SK-N-SH treated with all-trans-retinoic acid at 6 μM for 48 hours (cell line): ENCODE measurements around the gene NAE1.

ENCODE experiments used
- SNAI2 ChIP-seq: fragments of 250-450 bp; sonication (Bioruptor Pico); IDR thresholded peaks from 2 replicates; pipeline ENCODE4 v1.5.0; 2020; ENCODE audit warnings: mild to moderate bottlenecking, moderate library complexity
- TF ChIP-seq, protein P1 (sequence below): fragments of 250-450 bp; sonication (Bioruptor Pico); IDR thresholded peaks from 2 replicates; pipeline ENCODE4 v1.8.0; 2020; ENCODE audit warnings: mild to moderate bottlenecking, moderate library complexity, borderline replicate concordance

GRCh38 chr16:66878067-66878466, 47.3 kb upstream of the NAE1 start:
- TF ChIP-seq, protein P1, sequence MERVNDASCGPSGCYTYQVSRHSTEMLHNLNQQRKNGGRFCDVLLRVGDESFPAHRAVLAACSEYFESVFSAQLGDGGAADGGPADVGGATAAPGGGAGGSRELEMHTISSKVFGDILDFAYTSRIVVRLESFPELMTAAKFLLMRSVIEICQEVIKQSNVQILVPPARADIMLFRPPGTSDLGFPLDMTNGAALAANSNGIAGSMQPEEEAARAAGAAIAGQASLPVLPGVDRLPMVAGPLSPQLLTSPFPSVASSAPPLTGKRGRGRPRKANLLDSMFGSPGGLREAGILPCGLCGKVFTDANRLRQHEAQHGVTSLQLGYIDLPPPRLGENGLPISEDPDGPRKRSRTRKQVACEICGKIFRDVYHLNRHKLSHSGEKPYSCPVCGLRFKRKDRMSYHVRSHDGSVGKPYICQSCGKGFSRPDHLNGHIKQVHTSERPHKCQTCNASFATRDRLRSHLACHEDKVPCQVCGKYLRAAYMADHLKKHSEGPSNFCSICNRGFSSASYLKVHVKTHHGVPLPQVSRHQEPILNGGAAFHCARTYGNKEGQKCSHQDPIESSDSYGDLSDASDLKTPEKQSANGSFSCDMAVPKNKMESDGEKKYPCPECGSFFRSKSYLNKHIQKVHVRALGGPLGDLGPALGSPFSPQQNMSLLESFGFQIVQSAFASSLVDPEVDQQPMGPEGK = no peak
- no peak for TF ChIP-seq SNAI2 (CRISPR knock-in tag)
